HEK293 (cell line): ENCODE data around the gene DCUN1D4.

Experiments
- PRDM10 ChIP-seq: fragments of 450-650 bp; formaldehyde crosslinking; IDR thresholded peaks from 2 replicates; pipeline ENCODE4 v1.5.1; 2016; ENCODE audit warnings: missing biosample characterization, missing genetic modification characterization
- ZNF501 ChIP-seq: fragments of 450-650 bp; formaldehyde crosslinking; IDR thresholded peaks from 2 replicates; pipeline ENCODE4 v1.5.1; 2016; ENCODE audit warnings: missing biosample characterization, missing genetic modification characterization
- TF ChIP-seq, protein P1 (sequence below): fragments of 450-650 bp; formaldehyde crosslinking; IDR thresholded peaks from 2 replicates; pipeline ENCODE4 v1.5.1; 2016; ENCODE audit warnings: missing biosample characterization, missing genetic modification characterization

- TF ChIP-seq, protein P1, sequence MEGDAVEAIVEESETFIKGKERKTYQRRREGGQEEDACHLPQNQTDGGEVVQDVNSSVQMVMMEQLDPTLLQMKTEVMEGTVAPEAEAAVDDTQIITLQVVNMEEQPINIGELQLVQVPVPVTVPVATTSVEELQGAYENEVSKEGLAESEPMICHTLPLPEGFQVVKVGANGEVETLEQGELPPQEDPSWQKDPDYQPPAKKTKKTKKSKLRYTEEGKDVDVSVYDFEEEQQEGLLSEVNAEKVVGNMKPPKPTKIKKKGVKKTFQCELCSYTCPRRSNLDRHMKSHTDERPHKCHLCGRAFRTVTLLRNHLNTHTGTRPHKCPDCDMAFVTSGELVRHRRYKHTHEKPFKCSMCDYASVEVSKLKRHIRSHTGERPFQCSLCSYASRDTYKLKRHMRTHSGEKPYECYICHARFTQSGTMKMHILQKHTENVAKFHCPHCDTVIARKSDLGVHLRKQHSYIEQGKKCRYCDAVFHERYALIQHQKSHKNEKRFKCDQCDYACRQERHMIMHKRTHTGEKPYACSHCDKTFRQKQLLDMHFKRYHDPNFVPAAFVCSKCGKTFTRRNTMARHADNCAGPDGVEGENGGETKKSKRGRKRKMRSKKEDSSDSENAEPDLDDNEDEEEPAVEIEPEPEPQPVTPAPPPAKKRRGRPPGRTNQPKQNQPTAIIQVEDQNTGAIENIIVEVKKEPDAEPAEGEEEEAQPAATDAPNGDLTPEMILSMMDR (tag by site-specific recombination): no peak
- TF ChIP-seq ZNF501 (tag by site-specific recombination) (no peak), PRDM10 (no peak)
Measured at GRCh38 chr4:51835855-51836254, 7.1 kb upstream of the DCUN1D4 start.
